GM12864 (cell line): ENCODE results near the gene HSPA12A.

Experiments used
- DNase-seq: peaks from one replicate; pipeline ENCODE4 v3.0.0-alpha.2; 2011; ENCODE audit warnings: low read depth
- H3K4me3 ChIP-seq: 2 replicates; pipeline ENCODE4 v1.5.1; 2011; ENCODE audit warnings: mild to moderate bottlenecking, low read depth, low read length, control low read depth
- TF ChIP-seq, protein P1 (sequence below): IDR thresholded peaks from 2 replicates; pipeline ENCODE4 v1.5.1; 2011; ENCODE audit warnings: low read depth, mild to moderate bottlenecking, moderate library complexity, low read length, control low read depth, inconsistent platforms; ENCODE audit errors: missing control alignments

HSPA12A gene

DNA sequence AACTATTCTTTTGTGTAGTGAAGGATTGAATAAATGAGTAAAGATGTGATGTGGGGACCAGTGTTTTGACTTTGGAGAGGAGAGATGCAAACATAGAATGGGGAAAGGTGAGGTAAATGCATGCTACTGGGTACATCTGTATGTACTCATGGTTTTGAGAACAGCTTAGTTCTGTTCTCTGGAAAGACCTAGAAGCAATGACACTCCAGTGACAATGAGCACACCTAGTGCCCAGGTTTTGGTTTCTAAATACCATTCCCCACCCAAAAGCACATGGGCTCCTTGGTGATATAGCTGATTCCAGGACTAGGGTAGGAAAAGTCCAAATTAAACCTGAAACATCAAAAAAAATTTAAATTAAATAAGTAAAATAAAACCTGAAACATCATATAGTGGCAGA, 22.6 kb upstream of the HSPA12A start:
- TF ChIP-seq, protein P1, sequence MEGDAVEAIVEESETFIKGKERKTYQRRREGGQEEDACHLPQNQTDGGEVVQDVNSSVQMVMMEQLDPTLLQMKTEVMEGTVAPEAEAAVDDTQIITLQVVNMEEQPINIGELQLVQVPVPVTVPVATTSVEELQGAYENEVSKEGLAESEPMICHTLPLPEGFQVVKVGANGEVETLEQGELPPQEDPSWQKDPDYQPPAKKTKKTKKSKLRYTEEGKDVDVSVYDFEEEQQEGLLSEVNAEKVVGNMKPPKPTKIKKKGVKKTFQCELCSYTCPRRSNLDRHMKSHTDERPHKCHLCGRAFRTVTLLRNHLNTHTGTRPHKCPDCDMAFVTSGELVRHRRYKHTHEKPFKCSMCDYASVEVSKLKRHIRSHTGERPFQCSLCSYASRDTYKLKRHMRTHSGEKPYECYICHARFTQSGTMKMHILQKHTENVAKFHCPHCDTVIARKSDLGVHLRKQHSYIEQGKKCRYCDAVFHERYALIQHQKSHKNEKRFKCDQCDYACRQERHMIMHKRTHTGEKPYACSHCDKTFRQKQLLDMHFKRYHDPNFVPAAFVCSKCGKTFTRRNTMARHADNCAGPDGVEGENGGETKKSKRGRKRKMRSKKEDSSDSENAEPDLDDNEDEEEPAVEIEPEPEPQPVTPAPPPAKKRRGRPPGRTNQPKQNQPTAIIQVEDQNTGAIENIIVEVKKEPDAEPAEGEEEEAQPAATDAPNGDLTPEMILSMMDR = no peak
- H3K4me3 ChIP-seq = no peak overlapping the region
- DNase-seq = no peak

DNA sequence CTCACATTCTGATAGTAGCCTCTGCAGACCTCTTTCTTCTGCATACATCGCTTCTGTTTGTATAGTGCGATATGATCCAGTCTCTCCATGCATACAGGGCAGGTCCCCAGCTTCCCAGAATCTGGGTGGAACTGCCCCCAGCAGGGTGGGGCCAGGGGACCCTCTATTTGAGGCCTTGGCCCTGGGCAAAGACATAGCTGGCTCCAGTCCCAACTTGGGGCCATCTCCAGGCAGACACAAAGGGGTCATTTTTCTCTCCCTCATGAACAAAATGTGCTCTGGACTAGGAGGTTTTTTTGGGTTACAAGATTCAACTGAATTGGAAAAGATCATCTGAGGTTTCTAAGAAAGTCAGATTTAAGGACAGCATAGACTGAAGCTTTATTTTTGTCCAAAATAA, 21.1 kb upstream of the HSPA12A start:
- TF ChIP-seq, protein P1 = no peak
- no peak overlapping the region for H3K4me3 ChIP-seq
- DNase-seq = no peak

DNA sequence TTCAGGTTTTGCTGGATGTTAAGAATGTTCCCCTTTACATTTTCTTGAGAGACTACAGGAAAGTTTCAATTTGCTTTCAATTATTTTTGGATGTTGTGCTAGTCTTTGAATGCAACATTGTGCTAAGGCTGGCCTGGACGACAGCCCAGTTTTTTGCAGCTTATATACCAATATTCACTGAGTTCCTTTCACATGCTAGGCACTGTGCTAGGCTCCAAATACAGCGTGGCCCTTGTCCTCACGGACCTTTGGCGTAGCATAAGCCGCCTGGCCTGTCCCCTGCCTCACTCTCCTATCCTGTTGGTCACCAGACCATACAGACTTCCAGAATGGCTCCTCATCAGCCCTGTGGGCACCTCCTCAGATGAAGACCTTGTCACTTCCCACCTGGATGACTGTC, 19.5 kb upstream of the HSPA12A start:
- no peak for DNase-seq
- TF ChIP-seq, protein P1 = no peak
- H3K4me3 ChIP-seq = no peak overlapping the region

DNA sequence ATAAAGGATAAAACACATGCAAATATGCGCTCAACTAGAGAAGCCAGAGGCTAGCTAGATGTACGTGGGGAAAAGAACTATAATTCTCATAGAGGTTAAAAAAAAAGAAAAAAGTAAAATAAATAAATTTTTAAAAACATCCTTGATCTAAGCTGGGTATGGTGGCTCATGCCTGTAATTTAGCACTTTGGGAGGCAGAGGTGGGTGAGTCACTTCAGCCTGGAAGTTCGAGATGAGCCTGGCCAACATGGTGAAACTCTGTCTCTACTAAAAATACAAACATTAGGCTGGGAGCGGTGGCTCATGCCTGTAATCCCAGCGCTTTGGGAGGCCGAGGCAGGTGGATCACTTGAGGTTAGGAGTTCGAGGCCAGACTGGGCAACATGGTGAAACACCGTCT, 18.6 kb upstream of the HSPA12A start:
- TF ChIP-seq, protein P1 = no peak
- no peak overlapping the region for H3K4me3 ChIP-seq
- no peak for DNase-seq

DNA sequence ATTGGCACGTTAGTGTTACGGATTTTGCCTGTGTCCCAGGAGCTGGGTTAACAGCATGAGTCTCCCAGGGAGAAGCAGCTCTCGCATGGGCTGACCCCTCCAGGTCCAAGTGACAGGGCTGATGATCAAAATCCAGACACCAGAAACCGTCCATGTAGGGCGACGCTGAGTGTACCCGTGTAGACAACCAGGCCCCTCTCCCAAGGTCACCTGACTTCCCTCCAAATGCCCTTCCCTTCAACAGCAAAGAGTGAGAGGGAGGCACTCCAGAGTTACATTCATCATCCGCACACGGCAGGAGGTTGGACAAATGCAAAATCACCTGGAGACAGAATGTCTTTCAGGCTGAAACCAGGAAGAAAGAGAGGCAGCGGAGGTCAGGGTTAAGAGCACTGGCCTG, 14.9 kb upstream of the HSPA12A start:
- no peak overlapping the region for H3K4me3 ChIP-seq
- TF ChIP-seq, protein P1 = no peak
- DNase-seq = no peak

DNA sequence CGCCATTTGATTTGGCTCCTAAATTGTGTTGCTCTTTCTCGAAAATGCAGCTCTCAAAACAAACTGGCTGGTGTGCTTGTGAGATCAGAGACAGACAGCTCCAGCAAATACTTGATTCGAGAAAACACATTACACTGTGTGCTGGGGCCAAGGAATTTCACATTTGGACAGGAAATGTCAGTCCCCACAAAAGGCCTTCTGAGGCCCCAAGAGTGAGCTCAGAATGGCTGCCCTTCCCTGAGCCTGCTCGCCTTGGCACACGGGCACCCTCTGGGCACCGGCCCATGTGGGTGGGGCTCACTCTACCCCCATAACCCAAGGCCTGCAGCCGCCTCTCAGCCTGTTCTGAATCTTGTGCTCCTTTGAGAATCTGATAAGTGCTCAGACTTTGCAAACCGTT, 13.9 kb upstream of the HSPA12A start:
- no peak overlapping the region for H3K4me3 ChIP-seq
- TF ChIP-seq, protein P1 = no peak
- no peak for DNase-seq

DNA sequence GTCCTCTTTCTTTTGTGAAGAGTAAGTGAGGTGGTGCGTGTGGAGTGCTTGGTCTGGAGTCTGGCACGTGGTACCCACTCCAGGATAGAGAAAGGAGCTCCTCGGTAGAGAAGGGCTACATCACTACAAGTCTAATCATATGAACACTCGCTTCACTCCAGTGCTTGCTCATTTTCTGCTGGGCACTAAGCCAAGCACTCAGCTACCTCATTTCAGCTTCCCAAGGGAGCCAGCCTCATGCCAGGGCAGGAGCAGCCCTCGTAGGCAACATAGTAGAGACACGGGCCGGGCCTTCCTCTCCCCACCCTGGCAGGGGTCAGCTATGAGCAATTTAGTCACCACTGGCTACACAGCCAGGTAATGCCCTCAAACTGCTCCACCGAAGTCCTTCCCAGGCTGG, 11.4 kb upstream of the HSPA12A start:
- TF ChIP-seq, protein P1 = no peak
- DNase-seq = no peak
- H3K4me3 ChIP-seq = no peak overlapping the region
